D721Med (cell line): ENCODE data around the gene OPN1MW3.
"Not testable (repeated sequence)": the region's sequence is repeated elsewhere in the genome, so short reads cannot be mapped to it uniquely, and the experiment has no call there.

ENCODE experiments used
- DNase-seq: peaks from one replicate; pipeline ENCODE4 v3.0.0; 2011; ENCODE audit warnings: low spot score; ENCODE audit not compliant: insufficient read length
- FAIRE-seq: peaks from 2 replicates; lab custom pipeline; 2011; peaks lifted over from hg19 to GRCh38; lab: Jason Lieb, UNC
- TF ChIP-seq, protein P1 (sequence below): IDR thresholded peaks from 2 replicates; pipeline ENCODE4 v1.5.1; 2012; ENCODE audit warnings: mild to moderate bottlenecking, control low read depth; ENCODE audit not compliant: insufficient read depth; ENCODE audit errors: missing control alignments

Gene OPN1MW3

GRCh38 chrX:154294791-154295574 is 37.6 kb downstream of the OPN1MW3 start, which contains the start of gene TEX28:
TSS of gene TEX28 (minus strand) at chrX:154295124. CDS start at chrX:154292117, 3,007 bp downstream.
- TF ChIP-seq, protein P1, sequence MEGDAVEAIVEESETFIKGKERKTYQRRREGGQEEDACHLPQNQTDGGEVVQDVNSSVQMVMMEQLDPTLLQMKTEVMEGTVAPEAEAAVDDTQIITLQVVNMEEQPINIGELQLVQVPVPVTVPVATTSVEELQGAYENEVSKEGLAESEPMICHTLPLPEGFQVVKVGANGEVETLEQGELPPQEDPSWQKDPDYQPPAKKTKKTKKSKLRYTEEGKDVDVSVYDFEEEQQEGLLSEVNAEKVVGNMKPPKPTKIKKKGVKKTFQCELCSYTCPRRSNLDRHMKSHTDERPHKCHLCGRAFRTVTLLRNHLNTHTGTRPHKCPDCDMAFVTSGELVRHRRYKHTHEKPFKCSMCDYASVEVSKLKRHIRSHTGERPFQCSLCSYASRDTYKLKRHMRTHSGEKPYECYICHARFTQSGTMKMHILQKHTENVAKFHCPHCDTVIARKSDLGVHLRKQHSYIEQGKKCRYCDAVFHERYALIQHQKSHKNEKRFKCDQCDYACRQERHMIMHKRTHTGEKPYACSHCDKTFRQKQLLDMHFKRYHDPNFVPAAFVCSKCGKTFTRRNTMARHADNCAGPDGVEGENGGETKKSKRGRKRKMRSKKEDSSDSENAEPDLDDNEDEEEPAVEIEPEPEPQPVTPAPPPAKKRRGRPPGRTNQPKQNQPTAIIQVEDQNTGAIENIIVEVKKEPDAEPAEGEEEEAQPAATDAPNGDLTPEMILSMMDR: no peak
- DNase-seq (no peak), FAIRE-seq (no peak)

DNA sequence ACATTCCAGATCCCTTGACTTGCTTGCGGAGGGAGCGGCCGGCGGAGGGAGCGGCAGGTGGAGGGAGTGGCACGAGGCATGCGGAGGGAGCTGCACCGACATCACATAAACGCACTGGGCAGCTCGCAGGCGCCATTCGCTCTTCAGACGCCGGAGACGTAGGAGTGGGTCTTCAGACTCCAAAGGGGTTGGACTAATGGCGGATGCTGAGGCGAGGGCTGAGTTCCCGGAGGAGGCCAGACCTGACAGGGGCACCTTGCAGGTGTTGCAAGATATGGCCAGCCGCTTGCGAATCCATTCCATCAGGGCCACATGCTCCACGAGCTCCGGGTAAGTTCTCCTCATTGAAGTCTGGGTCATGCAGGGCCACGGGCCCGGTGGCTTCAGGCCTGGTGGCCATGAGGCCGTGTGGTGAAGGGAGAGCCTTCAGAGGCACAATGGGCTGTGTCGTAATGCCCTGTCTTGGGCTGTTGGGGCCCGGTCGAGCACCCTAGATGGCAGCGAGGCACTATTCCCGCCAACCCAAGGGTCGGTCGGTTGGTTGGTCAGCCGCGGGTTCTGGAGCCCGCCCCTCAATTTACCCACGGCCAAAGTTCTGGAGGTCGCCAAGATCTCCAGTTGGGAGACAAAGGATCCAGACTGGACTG is 38.4 kb downstream of the OPN1MW3 start, which contains the start of gene TKTL1:
TKTL1 (plus strand) TSS at position 132 of the 647 bp plus-strand sequence; CDS start at position 197, 65 bp downstream.
- TF ChIP-seq, protein P1: no peak
- FAIRE-seq (no peak), DNase-seq (no peak)

- FAIRE-seq: no peak
- no peak for DNase-seq
- TF ChIP-seq, protein P1: no peak
Measured at GRCh38 chrX:154296731-154297130, 39.3 kb downstream of the OPN1MW3 start.

GRCh38 chrX:154298312-154298711 is 40.9 kb downstream of the OPN1MW3 start:
- TF ChIP-seq, protein P1: no peak
- FAIRE-seq: no peak
- no peak for DNase-seq

DNA sequence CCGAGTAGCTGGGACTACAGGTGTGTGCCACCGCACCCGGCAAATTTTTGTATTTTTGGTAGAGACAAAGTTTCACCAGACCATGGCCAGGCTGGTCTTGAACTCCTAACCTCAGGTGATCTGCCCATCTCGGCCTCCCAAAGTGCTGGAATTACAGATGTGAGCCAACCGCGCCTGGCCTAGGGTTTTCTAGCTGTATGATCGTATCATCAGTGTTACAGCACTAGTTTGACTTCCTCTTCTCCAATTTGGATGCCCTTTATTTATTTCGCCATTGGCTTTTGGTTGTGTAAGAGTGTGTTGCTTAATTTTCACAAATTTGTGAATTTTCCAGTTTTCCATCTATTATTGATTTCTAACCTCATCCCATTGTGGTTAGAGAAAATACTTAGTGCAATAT is 43.4 kb downstream of the OPN1MW3 start:
- no peak for DNase-seq
- TF ChIP-seq, protein P1: no peak
- no peak for FAIRE-seq

DNA sequence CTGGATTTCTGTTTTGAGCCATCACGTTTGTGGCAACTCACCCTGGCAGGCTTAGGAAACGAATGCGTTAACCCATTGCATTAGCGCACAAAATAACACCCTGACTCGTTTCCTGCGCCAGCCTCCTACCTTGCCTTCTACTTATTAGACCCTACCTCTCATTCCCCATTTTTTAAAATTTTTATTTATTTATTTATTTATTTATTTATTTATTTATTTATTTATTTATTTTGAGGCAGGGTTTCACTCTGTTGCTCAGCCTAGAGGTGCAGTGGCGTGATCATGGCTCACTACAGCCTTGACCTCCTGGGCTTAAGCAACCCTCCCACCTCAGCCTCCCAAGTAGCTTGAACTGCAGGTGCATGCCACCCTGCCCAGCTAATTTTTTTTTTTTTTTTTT is 45.6 kb downstream of the OPN1MW3 start:
- DNase-seq, FAIRE-seq: not testable (repeated sequence)

GRCh38 chrX:154303476-154303875 is 46.1 kb downstream of the OPN1MW3 start:
- TF ChIP-seq, protein P1: no peak
- FAIRE-seq: no peak
- DNase-seq: no peak
